ENCODE measurements around the gene ANKRD60. TPM values are rescaled to one million over a fixed set of nuclear protein-coding genes. Genes with fewer than 3 reads are reported as not detected.
A peak's percentile ranks its signal among the peaks of the same experiment; 100 is the strongest.

Gene ANKRD60
- total RNA-seq, 1 donor from 2014 or later = not detected

- DNase-seq (no peak), ATAC-seq (no peak)
- TF ChIP-seq CTCF (IDR thresholded peaks at IDR 0.05) = no peak
- H3K27me3 ChIP-seq = no peaks in the 10 kb centered on the region
- peaks cover under 1% of the 10 kb centered on the region for H3K9me3 ChIP-seq
- intact Hi-C loops (cut with DNase I) = no loop called here
- H3K36me3 ChIP-seq = peaks cover 33% of the 10 kb centered on the region
- H3K27ac ChIP-seq = no peak overlapping the region
- no peak overlapping the region for H3K4me3 ChIP-seq
- H3K4me1 ChIP-seq = no peaks in the 10 kb centered on the region
Observed at GRCh38 chr20:58268936-58269619, 40.6 kb upstream of the ANKRD60 start.

- TF ChIP-seq CTCF (IDR thresholded peaks at IDR 0.05) = no peak
- Histone ChIP-seq H3K27ac (no peak overlapping the region), H3K4me3 (no peak overlapping the region), H3K9me3 (no peaks in the 10 kb centered on the region), H3K36me3 (peaks cover 39% of the 10 kb centered on the region), H3K27me3 (no peaks in the 10 kb centered on the region), H3K4me1 (no peaks in the 10 kb centered on the region)
- ATAC-seq (peak; percentile 63), DNase-seq (no peak)
- intact Hi-C loops (cut with DNase I) = no loop called here
Observed at GRCh38 chr20:58268421-58268821, 40.0 kb upstream of the ANKRD60 start.

GRCh38 chr20:58267389-58268215 lies 39.1 kb upstream of the ANKRD60 start:
- Histone ChIP-seq H3K4me1 (no peaks in the 10 kb centered on the region), H3K27me3 (no peaks in the 10 kb centered on the region), H3K4me3 (no peak overlapping the region), H3K9me3 (no peaks in the 10 kb centered on the region), H3K36me3 (peaks cover 46% of the 10 kb centered on the region), H3K27ac (no peak overlapping the region)
- intact Hi-C loops (cut with DNase I) = no loop called here
- TF ChIP-seq CTCF (IDR thresholded peaks at IDR 0.05) = no peak
- ATAC-seq (peak; percentile 71), DNase-seq (no peak)

- intact Hi-C loops (cut with DNase I) = no loop called here
- H3K36me3 ChIP-seq = peaks cover 23% of the 10 kb centered on the region
Observed at GRCh38 chr20:58264271-58264670, 35.8 kb upstream of the ANKRD60 start.

GRCh38 chr20:58261660-58262059 lies 33.2 kb upstream of the ANKRD60 start:
- Histone ChIP-seq H3K4me3 (no peak overlapping the region), H3K36me3 (peaks cover 23% of the 10 kb centered on the region), H3K4me1 (no peaks in the 10 kb centered on the region), H3K9me3 (no peaks in the 10 kb centered on the region), H3K27ac (no peak overlapping the region), H3K27me3 (no peaks in the 10 kb centered on the region)
- no peak for DNase-seq
- intact Hi-C loops (cut with DNase I) = no loop called here
- no peak for ATAC-seq
- TF ChIP-seq CTCF (IDR thresholded peaks at IDR 0.05) = no peak

More at GRCh38 chr20:58264271-58264670, 35.8 kb upstream of the ANKRD60 start:
- Histone ChIP-seq H3K9me3 (no peaks in the 10 kb centered on the region), H3K27me3 (no peaks in the 10 kb centered on the region), H3K4me3 (no peak overlapping the region), H3K27ac (no peak overlapping the region), H3K4me1 (no peaks in the 10 kb centered on the region)
- ATAC-seq = no peak
- DNase-seq = no peak
- no peak for TF ChIP-seq CTCF (IDR thresholded peaks at IDR 0.05)

All from upper lobe of right lung (tissue), 1 donor.